GM12878 (cell line): ENCODE results near the gene STX10. TPM values are rescaled to one million over a fixed set of nuclear protein-coding genes. Genes with fewer than 3 reads are reported as not detected.

ENCODE experiments used
- ASH2L ChIP-seq: fragments of 300-600, 200-600 bp; sonication (generic); IDR thresholded peaks from 2 replicates; pipeline ENCODE4 v1.6.1; 2017; ENCODE audit warnings: low read depth, mild to moderate bottlenecking, borderline replicate concordance
- BCL11A ChIP-seq: IDR thresholded peaks from 2 replicates; pipeline ENCODE4 v1.6.1; 2011; ENCODE audit warnings: low read depth, low read length
- BMI1 ChIP-seq: fragments of 450-650 bp; IDR thresholded peaks from 2 replicates; pipeline ENCODE4 v1.6.1; 2016; ENCODE audit warnings: mild to moderate bottlenecking, moderate library complexity, borderline replicate concordance
- CBX5 ChIP-seq: sonication (generic); IDR thresholded peaks from 2 replicates; pipeline ENCODE4 v1.6.1; 2016; ENCODE audit warnings: low read depth, moderate library complexity, mild to moderate bottlenecking, inconsistent platforms
- CREB1 ChIP-seq: IDR thresholded peaks from 2 replicates; pipeline ENCODE4 v1.6.1; 2012; ENCODE audit warnings: low read depth, mild to moderate bottlenecking, inconsistent platforms
- HDGF ChIP-seq: fragments of 450-650 bp; IDR thresholded peaks from 2 replicates; pipeline ENCODE4 v1.6.1; 2016; ENCODE audit warnings: antibody characterized with exemption
- IRF5 ChIP-seq: fragments of 450-650 bp; IDR thresholded peaks from 2 replicates; pipeline ENCODE4 v1.6.1; 2017; ENCODE audit warnings: borderline replicate concordance
- MEF2B ChIP-seq: fragments of 450-650 bp; IDR thresholded peaks from 2 replicates; pipeline ENCODE4 v1.6.1; 2018; ENCODE audit warnings: mild to moderate bottlenecking, moderate library complexity; ENCODE audit not compliant: partially characterized antibody, poor library complexity, severe bottlenecking
- MLLT1 ChIP-seq: fragments of 450-650 bp; IDR thresholded peaks from 2 replicates; pipeline ENCODE4 v1.6.1; 2016; ENCODE audit warnings: mild to moderate bottlenecking
- NFIC ChIP-seq: IDR thresholded peaks from 2 replicates; pipeline ENCODE4 v1.6.1; 2012; ENCODE audit warnings: low read depth, mild to moderate bottlenecking, inconsistent platforms, low read length, moderate library complexity
- PBX3 ChIP-seq: IDR thresholded peaks from 2 replicates; pipeline ENCODE4 v1.6.1; 2011; ENCODE audit warnings: mild to moderate bottlenecking, low read depth, low read length, moderate library complexity; ENCODE audit not compliant: insufficient replicate concordance
- POLR2AphosphoS2 ChIP-seq: IDR thresholded peaks from 2 replicates; pipeline ENCODE4 v1.6.1; 2011; ENCODE audit warnings: low read depth, mild to moderate bottlenecking, low read length, improper control_type of control experiment, moderate library complexity
- RB1 ChIP-seq: fragments of 450-650 bp; formaldehyde crosslinking; IDR thresholded peaks from 2 replicates; pipeline ENCODE4 v1.6.1; 2017; ENCODE audit warnings: mild to moderate bottlenecking, borderline replicate concordance
- RELB ChIP-seq: fragments of 450-650 bp; IDR thresholded peaks from 2 replicates; pipeline ENCODE4 v1.6.1; 2017; ENCODE audit warnings: low read depth, mild to moderate bottlenecking, moderate library complexity
- RUNX3 ChIP-seq: IDR thresholded peaks from 2 replicates; pipeline ENCODE4 v1.6.1; 2012; ENCODE audit warnings: low read length, inconsistent platforms
- SIX5 ChIP-seq: IDR thresholded peaks from 2 replicates; pipeline ENCODE4 v1.6.1; 2011; ENCODE audit warnings: mild to moderate bottlenecking, low read depth, low read length, moderate library complexity; ENCODE audit not compliant: severe bottlenecking
- SMC3 ChIP-seq: IDR thresholded peaks from 2 replicates; pipeline ENCODE4 v1.6.1; 2011; ENCODE audit warnings: low read length, improper control_type of control experiment, borderline replicate concordance
- SREBF1 ChIP-seq: IDR thresholded peaks from 2 replicates; pipeline ENCODE4 v1.6.1; 2012; ENCODE audit warnings: mild to moderate bottlenecking, low read length
- SREBF2 ChIP-seq: IDR thresholded peaks from 2 replicates; pipeline ENCODE4 v1.6.1; 2012; ENCODE audit warnings: mild to moderate bottlenecking, low read length
- STAT1 ChIP-seq: fragments of 450-650 bp; conservative IDR thresholded peaks from 2 replicates; pipeline ENCODE4 v1.6.1; 2014; ENCODE audit warnings: antibody characterized with exemption, mild to moderate bottlenecking
- SUPT20H ChIP-seq: IDR thresholded peaks from 2 replicates; pipeline ENCODE4 v1.6.1; 2011; ENCODE audit warnings: low read depth, mild to moderate bottlenecking, low read length, moderate library complexity, borderline replicate concordance; ENCODE audit not compliant: control insufficient read depth
- TCF12 ChIP-seq: IDR thresholded peaks from 2 replicates; pipeline ENCODE4 v1.6.1; 2011; ENCODE audit warnings: low read depth, mild to moderate bottlenecking, low read length
- TCF3 ChIP-seq: IDR thresholded peaks from 2 replicates; pipeline ENCODE4 v1.6.1; 2012; ENCODE audit warnings: low read depth, mild to moderate bottlenecking, low read length, borderline replicate concordance; ENCODE audit not compliant: insufficient read depth
- YY1 ChIP-seq: IDR thresholded peaks from 2 replicates; pipeline ENCODE4 v1.6.1; 2011; ENCODE audit warnings: low read depth, mild to moderate bottlenecking, low read length
- ZNF207 ChIP-seq: fragments of 450-650 bp; IDR thresholded peaks from 2 replicates; pipeline ENCODE4 v1.6.1; 2014; ENCODE audit warnings: antibody characterized with exemption, mild to moderate bottlenecking, borderline replicate concordance
- ZNF217 ChIP-seq: fragments of 450-650 bp; IDR thresholded peaks from 2 replicates; pipeline ENCODE4 v1.6.1; 2017; ENCODE audit warnings: antibody characterized with exemption, mild to moderate bottlenecking
- polyA plus RNA-seq, 11 experiments: library from polyadenylated mRNA; depleted of rRNA in 4 of 11; unstranded in 6 of 11; stranded (reverse) in 5 of 11; fragments of >200 nt; fragmentation: Nextera tagmentation in 4 of 11; fragmentation: Illumina TruSeq in 1 of 11; extraction: Ambion mirVana in 4 of 11; extraction: Trizol in 1 of 11; gene quantifications; 1 replicate in 1 of 11; 2 replicates in 10 of 11; pipeline versions ENCODE4 v1.2.1 to v1.2.3, GENCODE V29; 2011 to 2016; ENCODE audit warnings: inconsistent platforms in 2 of 11, missing spikeins in 2 of 11, low read depth in 1 of 11
- total RNA-seq, 4 experiments: library from RNA; depleted of rRNA in 3 of 4; stranded (reverse); fragments of >200 nt in 3 of 4; fragmentation: Illumina TruSeq in 1 of 4; extraction: Trizol in 1 of 4; gene quantifications; 2 replicates each; pipeline versions ENCODE4 v1.2.1 to v1.2.3, GENCODE V29; 2013 to 2021

STX10 gene
- total and polyA plus RNA-seq, 10 of the 15 experiments (the other 5 are each of a cell fraction or from before 2014, with no cell fraction given): 0.56 to 76.1 (median 47.6) TPM

GRCh38 chr19:13154911-13155471 is 4.8 kb upstream of the STX10 start (continued):
- TF ChIP-seq MLLT1 (no peak; the same call in none of the 2 replicates), RUNX3 (no peak), TCF3 (peak; percentile 56; the same call in 1 of the 2 replicates), YY1 (no peak), HDGF (no peak), CREB1 (no peak), SREBF2 (no peak), SIX5 (no peak), SREBF1 (no peak), TCF12 (peak; percentile 54; the same call in 1 of the 2 replicates), NFIC (no peak), BCL11A (peak; percentile 3), SUPT20H (no peak), BMI1 (no peak), RB1 (no peak), IRF5 (no peak), PBX3 (no peak), ZNF217 (peak; percentile 63), POLR2AphosphoS2 (peak; percentile 86), ASH2L (no peak), RELB (peak; percentile 83), MEF2B (no peak), CBX5 (no peak), STAT1 (peak; percentile 74; the same call in 1 of the 2 replicates), ZNF207 (no peak; the same call in 1 of the 2 replicates), SMC3 (0 out of 2 replicates have a peak, but pooled peaks have one; percentile 17)
